ENCODE data around the gene KRTAP12-2.

- TF ChIP-seq POLR2A (IDR thresholded peaks at IDR 0.05; ENCODE audit: low read length) (no peak), GATA1 (IDR thresholded peaks at IDR 0.05; ENCODE audit: low read depth, low read length) (no peak)
These were observed 32.8 kb upstream of the KRTAP12-2 start for GRCh38 chr21:44699502-44700001.

Measured in erythroblast (primary cell).